Embryonic facial prominence (tissue), 1 donor: ENCODE data around the gene SIRPA.

Experiments
- DNase-seq: peaks from one replicate; pipeline ENCODE4 v3.0.0-alpha.2; 2016; ENCODE audit errors: extremely low spot score

The SIRPA gene

DNA sequence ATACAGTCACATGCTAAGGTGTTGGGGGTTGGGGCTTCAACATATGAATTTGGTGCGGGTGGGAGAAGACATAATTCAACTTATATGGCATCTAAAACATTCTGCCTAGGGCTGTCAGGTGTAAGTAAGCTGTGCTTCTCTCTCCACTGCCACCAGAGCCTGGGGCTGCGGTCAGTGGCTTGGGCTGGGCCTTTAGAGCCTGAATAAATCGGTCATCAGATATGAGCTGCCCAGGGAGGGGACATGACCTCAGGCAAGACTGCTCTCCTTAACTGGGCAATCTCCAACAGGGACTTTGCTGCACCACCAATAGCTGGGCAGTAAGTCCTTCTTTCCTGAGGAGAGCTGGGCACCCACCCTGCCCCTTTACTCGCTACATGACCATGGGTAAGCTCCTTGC, 24.9 kb upstream of the SIRPA start:
- DNase-seq: no peak

DNA sequence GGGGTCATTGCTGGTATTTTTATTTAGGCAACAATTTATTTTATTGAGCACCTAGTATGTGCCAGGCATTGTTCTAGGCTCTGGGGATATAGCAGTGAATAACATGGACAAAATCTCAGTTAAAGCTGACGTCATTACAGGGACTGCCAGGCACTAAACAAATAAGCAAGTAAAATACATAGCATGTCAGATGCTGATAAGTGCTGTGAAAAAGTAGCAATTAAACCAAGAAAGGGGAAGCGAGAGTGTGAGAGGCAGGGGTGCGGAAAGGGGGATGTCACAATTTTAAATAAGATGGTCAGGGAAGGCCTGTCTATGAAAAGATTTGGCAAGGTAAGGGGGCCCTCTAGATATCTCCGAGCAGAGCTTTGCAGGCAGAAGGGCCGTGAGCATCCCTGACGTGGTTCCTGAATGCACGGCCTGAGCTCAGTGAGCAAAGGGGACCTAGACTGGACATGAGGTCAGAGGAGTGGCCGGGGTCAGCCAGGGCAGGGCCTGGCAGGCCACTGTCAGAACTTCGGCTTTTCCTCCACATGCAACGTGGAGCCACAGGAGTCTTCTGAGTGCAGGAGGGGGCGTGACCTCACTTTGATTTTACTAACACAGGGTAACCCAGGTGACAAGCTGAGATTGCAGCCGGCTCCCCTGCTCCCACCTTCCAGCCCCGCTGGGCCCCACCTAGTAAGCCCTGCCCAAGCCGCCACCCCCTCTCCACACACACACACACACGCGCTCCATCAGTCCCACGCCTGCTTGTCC, 24.2 kb upstream of the SIRPA start:
- DNase-seq: no peak

DNA sequence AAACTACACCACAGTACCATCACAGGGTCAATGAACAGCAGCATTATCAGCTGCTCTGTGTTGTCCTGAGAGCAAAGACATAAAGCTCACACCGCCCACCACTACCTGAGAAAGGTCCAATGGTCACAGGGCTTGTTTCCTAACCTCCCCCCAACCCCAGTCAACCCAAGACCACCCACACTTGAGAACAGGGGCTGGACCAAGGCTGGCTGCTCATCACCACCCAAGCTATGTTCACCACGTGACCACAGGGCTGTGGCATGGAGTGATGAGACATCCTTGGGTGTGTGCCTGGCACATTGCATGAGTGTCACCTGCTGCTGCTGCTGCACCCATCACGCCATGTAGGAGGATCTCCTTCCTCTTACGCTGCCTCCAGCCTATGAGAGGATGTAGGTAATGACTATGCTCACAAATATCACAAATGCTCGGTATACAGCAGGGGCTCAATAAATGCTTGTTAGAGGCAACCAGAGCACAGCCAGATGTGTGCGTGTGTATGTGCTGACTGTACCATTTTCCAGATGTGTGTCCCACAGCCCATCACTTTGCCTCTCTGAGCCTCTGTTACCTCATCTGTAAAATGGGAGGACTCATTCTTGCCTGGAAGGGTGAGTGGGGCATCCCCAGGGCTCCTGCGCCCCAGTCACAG, 23.3 kb upstream of the SIRPA start:
- DNase-seq: no peak

DNA sequence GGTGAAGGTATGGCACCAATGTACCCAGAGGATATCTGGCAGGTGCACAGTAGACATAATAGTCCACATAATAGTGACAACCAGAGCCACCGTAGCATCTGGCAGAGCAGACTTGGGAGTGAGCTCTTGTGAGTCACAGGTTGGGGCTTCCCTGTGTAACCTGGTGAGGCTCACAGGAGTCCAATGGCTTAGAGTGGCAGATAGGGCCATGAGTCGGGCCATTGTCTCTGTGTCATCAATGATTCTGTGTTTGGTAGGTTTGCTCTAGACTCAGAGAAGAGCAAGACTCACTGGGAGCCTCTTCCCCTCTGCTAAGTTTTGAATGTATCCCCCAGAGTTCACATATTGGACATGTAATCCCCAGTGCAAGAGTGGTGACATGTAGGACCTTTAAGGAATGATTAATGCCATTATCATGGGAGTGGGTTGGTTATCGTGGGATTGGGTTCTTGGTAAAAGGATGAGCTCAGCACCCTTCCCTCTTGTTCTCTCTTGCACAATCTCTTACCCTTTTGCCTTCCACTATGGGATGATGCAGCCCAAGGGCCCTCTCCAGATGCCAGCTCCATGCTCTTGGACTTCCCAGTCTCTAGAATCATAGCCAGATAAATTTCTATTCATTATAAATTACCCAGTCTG, 22.6 kb upstream of the SIRPA start:
- DNase-seq: no peak

DNA sequence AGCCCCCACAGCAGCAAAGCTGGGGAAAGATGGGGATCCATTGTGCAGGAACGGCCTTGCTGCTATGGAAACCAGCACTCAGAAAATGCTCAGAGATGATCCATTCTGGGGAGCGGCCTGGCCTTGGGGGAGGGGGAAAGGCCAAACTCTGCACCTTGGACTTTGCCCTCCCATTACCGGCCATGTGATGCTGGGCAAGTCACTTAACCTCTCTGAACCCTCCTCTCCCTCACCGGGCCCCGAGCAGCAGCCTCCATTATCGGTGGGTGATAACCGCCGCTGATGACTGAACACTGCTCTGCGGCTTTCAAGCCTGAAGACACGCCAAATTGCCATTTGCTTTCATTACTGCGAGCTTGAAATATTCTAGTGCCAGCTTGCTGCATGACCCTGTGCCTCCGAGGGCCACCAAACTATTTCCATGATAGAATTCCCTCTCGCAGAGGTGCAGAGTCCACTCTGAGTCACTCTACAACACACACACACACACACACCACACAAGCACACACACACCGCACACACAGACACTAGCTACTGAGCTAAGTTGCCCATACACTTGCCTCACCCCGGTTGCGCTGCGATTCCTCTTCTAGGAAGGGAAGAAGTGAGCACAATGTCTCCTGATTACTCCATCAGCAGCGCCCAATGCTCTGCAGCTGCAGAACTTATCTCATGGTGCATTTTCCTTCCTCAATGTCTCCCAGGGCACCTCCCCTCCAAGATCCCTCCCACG, 20.6 kb upstream of the SIRPA start:
- no peak for DNase-seq

DNA sequence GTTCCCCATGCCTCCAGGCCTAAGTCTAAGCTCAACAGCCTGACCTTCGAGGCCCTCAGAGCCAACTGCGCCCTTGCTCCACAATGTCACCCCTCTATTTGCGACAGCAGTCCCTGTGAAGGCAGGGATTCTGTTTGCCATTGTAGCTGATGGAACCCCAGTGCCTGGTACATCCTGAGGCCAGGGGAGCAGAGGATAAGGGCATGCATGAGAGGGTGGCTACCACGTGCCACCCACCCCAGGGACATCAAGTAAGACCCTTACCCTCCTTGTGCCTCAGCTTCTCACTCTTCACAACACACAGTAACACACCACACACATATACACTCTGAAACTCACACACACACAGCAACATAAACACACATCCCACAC, 20.0 kb upstream of the SIRPA start:
- no peak for DNase-seq

DNA sequence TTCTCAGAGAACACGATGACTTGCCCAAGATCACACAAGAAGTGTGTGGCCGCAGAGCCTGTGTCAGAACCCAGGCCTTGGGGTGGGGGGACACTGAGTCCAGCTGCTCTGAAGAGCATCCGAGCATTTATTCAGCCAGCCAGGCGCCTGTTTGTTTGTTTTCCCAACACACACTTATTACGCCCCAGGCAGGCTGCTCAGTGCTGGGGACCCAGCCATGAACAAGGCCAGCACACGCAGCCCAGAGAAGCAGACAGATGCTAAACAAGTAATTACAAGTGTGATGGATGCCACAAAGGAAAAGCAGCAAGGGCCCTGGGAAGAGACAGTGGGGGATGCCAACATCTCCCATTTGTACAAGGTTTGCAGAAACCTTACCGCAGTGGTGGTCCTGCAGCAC, 19.4 kb upstream of the SIRPA start:
- DNase-seq: no peak

DNA sequence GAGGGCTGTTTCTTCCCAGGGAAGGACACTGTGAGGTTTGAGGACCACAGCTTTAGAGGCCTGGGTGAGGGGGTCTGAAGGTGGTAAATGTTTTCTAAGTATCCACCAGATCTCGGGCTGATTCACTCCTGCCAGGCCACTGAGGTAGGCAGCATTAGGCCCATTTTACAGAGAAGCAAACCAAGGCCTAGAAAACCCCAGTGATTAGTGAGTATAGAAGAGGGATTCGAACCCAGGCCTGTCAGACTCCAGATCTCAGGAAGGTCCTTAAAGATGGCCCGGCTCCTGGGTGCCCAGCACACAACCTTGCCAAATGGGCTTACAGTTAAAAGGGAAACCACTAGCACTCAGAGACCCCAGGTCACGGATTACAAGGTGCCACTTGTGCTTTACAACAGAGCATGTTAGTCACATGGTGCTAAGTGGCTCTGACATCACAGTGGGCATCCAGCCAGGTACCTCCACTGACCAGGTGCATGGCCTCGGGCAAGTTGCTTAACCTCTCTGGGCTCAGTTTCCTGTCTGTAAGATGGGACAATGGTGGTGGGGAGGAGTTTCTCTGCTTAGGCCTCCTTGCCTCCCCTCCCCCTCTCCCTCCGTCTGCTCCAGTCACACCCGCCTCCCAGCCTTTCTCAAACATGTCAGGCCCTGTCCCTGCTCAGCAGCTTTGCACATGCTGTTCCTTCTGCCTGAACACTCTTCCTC, 18.8 kb upstream of the SIRPA start:
- DNase-seq: no peak

DNA sequence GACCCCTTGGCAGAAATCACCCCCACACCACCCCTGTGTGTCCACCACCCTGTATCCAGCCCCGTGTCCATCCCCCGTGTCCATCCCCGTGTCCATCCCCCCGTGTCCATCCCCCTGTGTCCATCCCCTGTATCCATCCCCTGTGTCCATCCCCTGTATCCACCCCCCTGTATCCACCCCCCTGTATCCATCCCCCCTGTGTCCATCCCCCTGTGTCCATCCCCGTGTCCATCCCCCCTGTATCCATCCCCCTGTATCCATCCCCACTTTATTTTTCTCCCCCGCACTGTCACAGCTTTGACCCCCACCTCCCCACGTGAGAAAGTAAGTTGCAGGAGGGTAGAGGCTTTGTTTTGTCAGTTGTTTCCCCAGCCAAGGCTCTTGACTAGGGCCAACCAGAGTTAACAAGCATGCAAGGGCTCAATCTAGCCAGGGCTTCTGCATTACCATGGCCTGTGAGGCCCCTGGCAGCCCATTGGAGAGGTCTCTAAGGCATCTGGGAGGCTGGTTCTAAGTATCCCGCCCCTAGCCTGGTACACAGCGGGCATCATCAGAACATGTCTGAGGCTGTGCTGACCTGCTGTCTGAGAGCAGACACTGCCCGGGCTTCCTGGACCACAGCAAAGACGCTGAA, 18.1 kb upstream of the SIRPA start:
- DNase-seq: no peak

DNA sequence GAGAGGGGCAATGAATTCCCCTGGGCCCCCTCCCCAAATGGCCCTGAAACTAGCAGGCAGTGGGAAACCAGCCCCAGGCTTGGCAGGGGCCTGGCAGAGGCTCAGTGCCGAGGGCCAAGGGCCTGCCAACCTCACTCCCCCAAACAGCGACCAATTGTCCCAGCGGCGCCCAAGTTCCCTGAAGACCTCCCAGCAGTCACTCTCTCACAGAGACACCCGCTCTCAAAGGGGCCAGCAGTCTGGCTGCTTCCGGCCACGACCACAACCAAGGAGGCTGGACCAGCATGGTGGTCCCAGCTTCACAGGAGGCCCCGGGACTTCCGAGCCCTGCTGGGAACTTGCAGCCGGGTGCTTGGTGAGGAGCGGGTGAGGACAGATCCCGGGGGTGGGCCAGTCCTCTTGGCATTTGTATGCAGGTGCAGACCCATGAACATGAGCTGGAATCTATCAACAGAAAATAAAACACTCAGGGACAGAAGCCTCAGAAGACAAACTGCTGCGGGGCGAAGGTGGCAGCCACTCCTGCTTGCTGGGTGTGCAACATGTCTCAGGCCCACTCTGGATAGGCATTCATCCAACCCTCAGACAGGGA, 17.5 kb upstream of the SIRPA start:
- DNase-seq: no peak

DNA sequence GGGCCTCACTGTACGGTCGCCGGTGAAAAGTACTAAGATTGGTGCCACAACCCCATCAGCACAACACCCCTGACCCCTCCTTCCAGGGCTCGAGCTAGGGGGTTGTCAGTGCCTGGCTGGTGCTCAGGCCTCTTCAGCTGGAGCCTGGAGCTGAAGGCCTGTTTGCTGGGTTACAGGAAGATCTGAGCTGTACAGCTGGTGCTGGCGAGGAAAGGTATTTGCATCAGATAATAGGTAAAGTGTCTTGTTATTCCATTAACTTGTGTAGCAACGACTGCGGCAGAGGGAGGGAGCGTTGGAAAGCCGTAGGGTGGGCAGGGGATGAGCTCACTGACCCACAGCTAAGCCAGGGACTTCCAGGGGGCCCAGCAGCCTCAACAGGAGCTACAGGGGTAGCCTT, 15.8 kb upstream of the SIRPA start:
- DNase-seq: no peak

DNA sequence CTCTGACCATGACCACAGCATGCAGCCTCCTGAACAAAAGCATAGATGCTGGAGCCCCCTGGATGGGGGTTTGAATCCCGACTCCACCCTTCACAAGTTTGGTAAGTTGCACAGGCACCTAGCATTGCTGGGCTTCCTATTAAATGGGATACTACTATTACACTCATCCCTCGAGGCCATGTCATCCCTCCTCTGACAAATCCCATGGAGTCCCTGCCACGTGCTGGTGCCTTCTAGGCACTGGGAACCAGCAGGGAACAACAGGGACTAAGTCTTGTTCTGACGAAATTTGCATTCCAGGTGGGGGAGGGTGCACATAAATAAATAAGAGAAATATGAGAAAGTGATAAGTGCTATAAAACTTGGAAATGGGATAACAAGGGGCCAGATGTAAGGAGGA, 15.3 kb upstream of the SIRPA start:
- no peak for DNase-seq

DNA sequence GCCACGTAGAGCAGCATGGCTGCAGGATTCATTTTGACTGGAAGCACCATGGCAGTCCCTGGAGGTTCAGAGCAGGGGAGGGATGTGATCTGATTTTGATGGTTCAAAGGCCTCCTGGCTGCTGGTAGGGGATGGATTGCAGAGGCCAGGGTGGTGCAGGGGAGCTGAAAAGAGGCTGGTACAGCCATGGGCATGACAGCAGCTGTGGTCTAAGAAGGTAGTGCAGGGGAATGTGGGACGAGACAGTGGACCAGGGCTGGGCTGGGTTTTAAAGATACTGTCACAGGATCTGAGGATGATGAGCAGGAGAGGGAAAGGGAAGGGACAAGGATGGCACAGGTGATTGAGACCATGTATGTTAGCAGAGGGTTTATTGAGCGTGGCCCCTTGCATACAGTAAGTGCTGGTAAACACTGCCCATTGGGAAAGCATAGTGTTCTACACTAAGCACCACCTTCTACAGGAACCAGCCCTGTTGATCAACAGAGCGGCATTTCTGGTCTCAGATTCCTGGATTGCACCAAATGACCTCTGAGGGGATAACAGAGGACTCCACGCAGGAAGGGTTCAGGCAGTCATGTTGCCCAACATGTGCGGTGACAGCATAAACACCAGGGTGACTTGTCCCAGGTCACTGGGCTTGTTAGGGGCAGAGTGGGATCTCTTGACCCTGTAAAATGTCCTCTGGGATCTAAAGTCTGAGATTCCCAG, 14.5 kb upstream of the SIRPA start:
- no peak for DNase-seq

DNA sequence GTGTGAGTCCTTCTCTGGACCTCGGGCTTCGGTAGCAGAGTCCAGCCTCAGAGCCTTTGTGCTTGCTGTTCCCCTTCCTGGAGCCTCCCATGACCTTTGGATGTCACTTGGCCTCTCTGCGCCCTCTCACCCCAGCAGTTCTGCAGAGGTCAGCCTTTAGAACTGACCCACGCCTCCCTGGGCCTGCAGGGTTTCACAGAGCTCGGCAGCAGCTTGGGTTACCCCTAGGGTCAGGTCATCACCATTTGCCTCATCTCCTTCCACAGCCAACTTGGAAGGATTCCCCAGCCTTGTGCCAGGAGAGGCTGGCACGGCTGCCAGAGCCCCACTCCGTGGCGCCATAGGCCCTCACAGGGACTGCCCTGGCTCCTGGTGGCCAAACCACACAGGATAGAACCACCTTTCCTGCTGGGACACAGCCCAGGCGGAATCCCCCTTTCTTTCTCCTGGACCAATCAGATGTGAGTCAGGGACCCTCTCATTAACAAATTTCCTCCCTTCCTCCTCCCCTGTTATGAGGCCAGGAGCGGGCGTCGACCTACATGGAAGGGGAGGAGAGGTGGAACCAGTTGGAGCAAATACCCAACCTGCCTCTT, 13.9 kb upstream of the SIRPA start:
- no peak for DNase-seq

DNA sequence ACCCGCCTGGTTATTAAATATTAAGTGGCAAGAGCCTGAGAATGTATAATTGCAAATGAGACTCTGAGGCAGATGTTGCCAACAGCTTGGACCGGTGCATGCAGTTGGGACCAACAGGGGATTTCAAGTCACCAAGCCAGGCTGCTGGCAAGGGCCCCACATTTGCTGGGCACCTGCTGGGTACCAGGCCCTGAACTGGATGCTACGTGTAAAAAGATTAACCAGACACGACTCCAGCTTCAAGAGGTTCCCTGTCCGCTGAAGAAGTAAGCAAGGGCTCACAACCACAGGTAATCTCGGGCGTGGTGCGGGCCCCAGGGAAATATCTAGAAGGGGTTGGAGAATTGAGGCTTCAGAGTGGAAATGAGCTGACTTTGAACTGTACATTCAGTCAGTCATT, 13.2 kb upstream of the SIRPA start:
- no peak for DNase-seq

DNA sequence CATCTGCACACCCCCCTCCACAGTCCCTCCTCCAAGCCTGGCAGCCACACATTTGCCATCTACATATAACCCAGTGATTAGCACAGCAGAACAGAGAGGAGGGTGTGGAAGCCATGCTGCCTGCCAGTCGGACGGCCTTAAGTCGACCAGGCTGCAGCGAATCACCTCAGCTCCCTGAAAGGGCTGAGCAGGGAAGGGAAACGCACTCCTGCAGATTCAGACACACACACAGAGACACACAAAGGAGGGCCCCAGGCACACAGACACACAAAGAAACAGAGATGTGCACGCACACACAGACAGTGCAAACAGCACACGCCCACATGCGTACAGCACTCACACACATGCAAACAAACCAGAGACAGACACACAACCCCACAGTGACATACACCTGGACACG, 11.2 kb upstream of the SIRPA start:
- DNase-seq: no peak

DNA sequence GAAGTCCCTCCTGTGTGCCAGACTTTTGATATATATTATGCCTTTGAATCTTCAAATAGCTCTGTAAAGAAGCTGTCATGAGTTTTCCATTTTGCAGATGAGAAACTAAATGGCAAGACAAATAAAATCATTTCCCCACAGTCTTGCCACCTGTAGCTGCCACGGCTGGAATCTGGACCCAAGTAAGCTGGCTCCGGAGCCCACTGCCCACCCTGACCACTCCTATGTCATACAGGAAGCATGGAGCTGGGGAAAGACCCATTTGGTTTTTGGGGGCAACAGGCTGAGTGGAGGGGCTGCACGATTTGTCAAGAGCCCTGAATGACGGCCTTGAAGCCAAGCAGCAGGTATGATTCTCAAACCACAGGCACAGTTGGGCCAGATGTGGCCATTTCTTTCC, 10.0 kb upstream of the SIRPA start:
- no peak for DNase-seq

DNA sequence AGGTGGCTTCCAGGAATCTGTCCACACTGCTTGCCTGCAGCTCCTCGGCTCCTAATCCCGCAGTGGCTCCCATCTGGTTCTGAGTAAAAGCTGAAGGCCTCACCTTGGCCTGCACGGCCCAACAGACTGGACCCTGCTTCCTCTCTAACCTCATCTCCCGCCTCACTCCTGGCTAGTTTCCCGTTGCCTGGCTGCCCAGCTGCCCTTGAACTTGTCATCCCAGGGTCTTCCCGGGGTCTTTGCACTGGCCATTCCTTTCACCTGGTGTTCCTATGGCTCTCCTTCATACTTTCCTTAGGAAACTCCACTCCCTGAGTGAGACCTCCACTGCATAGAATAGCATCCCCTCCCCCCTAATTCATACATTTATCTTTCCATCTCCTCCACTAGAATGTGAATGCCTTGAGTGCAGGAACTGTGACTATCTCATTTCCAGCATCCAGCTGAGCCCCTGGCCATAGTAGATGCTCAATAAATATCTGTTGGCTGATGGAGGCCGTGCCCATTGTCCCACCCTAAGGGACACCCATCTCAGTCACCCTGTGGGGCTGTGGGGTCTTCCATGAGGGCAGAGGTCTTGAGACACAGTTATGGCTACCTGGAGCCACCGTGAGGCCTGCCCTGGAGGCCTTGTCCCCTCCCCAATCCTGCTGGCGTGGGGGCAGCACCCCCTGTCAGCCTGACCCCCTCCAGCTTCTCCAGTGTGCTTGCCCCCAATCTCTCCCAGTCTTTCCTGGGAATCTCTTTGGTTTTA, 9.1 kb upstream of the SIRPA start:
- DNase-seq: no peak

DNA sequence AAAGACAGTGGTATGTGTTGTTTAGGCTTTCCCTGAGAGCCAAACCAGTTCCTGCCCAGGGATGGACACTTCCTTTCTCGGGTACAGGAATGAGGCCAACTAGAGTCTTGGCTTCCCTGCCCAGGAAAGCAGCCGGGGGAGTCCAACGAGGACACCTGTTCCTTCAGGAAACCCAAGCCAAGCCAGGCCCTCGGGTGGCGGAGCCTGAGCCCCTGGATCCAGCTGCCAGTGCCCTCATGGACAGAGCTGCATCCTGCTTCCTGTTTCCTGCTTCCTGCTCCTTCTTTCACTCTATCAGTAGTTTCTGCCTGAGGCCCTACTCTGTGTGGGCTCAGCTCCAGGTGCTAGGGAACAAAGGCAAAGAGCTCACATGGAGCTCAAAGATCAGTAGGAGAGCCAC, 7.9 kb upstream of the SIRPA start:
- DNase-seq: no peak
